A673 (cell line): ENCODE data around the gene PTGDS.

Experiments
- CTCF ChIP-seq: fragments of 300-800, 200-600 bp; sonication (generic); conservative IDR thresholded peaks from 2 replicates; pipeline ENCODE4 v1.5.1; 2017; ENCODE audit warnings: low read depth, mild to moderate bottlenecking, antibody characterized with exemption, low read length, moderate library complexity, mixed read lengths
- EZH2 ChIP-seq: fragments of 200-600 bp; sonication (generic); IDR thresholded peaks from 2 replicates; pipeline ENCODE4 v1.6.1; 2017; ENCODE audit warnings: borderline replicate concordance, low read depth, mild to moderate bottlenecking, mixed read lengths, antibody characterized with exemption, low read length; ENCODE audit not compliant: poor library complexity, severe bottlenecking

- no peak for TF ChIP-seq CTCF
- TF ChIP-seq EZH2, result no peak
Measured at GRCh38 chr9:136965771-136966484, 11.4 kb upstream of the PTGDS start.
